ENCODE measurements around the gene SEMA4F. TPM values are rescaled to one million over a fixed set of nuclear protein-coding genes. Genes with fewer than 3 reads are reported as not detected.
A peak's percentile ranks its signal among the peaks of the same experiment; 100 is the strongest.

SEMA4F gene
- total RNA-seq, 4 donors from 2014 or later = 4.3 to 7.2 (median 6.1) TPM

DNA sequence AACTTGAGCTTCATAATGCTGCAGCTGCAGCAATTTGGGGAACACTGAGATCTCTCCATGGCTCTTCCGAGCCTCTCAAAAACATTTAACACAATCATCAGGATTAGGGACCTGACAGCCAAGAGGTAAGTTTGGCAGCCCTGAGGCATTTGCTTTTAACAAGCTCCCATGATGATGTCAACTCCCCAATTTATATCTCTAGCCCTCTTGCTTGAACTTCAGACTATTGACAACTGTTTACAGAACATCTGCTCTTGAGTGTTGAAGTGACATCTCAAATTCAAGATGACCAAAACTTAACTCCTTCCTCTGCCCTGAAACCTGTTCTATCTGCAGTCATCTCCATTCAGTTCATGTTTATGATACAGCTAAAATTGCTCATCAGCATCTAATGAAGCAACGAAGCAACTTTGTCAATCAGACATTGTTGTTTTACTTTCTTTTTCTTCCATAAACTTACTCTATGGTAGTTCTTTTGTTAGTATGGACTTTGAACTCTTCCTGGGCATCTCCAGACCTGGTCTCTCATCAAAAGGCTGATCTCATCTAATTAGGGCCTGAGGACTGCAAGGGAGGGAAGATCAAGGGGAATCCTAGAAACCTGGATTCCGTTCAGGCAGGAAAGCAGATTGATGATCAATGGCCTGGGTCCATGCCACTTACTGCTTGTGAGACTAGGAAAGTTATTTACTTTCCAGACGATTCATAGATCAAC, 48.1 kb downstream of the SEMA4F start:
- Histone ChIP-seq H3K36me3 (no peaks in the 10 kb centered on the region), H3K4me1 (no peaks in the 10 kb centered on the region), H3K4me3 (replicated peaks in 1 of 3) (no peak overlapping the region), H3K27me3 (no peaks in the 10 kb centered on the region), H3K27ac (no peak overlapping the region), H3K9me3 (no peaks in the 10 kb centered on the region)
- 68 to 82% methylated on average over 4 of the region's 4 CpGs for WGBS, 2 donors
- no peak for TF ChIP-seq POLR2A (IDR thresholded peaks at IDR 0.05)
- TF ChIP-seq, protein P1, sequence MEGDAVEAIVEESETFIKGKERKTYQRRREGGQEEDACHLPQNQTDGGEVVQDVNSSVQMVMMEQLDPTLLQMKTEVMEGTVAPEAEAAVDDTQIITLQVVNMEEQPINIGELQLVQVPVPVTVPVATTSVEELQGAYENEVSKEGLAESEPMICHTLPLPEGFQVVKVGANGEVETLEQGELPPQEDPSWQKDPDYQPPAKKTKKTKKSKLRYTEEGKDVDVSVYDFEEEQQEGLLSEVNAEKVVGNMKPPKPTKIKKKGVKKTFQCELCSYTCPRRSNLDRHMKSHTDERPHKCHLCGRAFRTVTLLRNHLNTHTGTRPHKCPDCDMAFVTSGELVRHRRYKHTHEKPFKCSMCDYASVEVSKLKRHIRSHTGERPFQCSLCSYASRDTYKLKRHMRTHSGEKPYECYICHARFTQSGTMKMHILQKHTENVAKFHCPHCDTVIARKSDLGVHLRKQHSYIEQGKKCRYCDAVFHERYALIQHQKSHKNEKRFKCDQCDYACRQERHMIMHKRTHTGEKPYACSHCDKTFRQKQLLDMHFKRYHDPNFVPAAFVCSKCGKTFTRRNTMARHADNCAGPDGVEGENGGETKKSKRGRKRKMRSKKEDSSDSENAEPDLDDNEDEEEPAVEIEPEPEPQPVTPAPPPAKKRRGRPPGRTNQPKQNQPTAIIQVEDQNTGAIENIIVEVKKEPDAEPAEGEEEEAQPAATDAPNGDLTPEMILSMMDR (IDR thresholded peaks at IDR 0.05) = no peak
- intact Hi-C loops (cut with DNase I) = no loop called here
- no peak for DNase-seq

DNA sequence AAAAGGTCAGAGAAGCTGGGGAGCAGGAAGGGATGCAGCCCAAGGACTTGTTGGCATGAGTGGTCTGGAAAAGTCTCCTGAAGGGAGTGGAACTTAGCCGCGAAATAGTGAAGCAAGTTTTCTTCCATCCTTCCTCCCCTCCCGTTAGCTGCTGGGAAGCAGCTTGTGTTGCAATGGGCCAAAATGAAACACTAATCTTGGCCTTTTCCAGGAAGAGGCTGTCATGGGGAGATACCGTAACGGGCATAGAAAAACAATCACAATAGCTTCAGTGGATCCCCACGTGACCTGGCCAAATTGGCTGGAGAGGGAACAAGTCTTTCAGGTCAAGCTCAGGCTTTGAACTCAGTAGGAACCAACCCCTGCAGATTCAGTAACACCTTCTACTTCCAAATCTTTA, 49.3 kb downstream of the SEMA4F start:
- DNase-seq = no peak
- no peaks in the 10 kb centered on the region for H3K36me3 ChIP-seq
- H3K27ac ChIP-seq = no peak overlapping the region
- intact Hi-C loops (cut with DNase I) = no loop called here
- H3K9me3 ChIP-seq = no peaks in the 10 kb centered on the region
- H3K27me3 ChIP-seq = no peaks in the 10 kb centered on the region
- TF ChIP-seq, protein P1 (IDR thresholded peaks at IDR 0.05) = no peak
- TF ChIP-seq POLR2A (IDR thresholded peaks at IDR 0.05) = no peak
- H3K4me1 ChIP-seq = no peaks in the 10 kb centered on the region
- no peak overlapping the region for H3K4me3 ChIP-seq (replicated peaks in 1 of 3)
- 57 to 68% methylated on average over 6 of the region's 6 CpGs for WGBS, 2 donors

DNA sequence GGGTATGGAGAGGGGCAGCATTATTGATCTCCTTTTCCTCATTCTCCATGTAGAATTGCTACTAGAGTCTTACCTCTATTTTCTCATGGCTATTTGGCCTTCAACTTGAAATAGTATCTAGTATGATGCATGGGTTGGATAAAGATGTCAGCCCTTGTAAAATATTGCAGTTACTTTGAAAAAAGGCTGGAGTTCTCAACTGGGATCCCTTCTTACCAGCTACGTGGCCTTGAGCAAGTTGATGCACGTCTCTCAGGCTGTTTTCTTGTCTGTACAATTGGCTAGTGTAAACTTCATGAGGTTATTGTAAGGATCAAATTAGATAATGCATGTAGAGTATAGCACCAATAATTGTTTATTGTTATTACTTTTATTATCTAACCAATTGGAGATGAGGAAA, 50.2 kb downstream of the SEMA4F start:
- H3K4me3 ChIP-seq (replicated peaks in 1 of 3) = no peak overlapping the region
- TF ChIP-seq, protein P1 (IDR thresholded peaks at IDR 0.05) = no peak
- no peak for TF ChIP-seq POLR2A (IDR thresholded peaks at IDR 0.05)
- no peaks in the 10 kb centered on the region for H3K36me3 ChIP-seq
- no peaks in the 10 kb centered on the region for H3K9me3 ChIP-seq
- intact Hi-C loops (cut with DNase I) = no loop called here
- no peaks in the 10 kb centered on the region for H3K27me3 ChIP-seq
- no peaks in the 10 kb centered on the region for H3K4me1 ChIP-seq
- no peak overlapping the region for H3K27ac ChIP-seq
- no peak for DNase-seq
- 94 to 99% methylated on average over 2 of the region's 2 CpGs for WGBS, 2 donors

DNA sequence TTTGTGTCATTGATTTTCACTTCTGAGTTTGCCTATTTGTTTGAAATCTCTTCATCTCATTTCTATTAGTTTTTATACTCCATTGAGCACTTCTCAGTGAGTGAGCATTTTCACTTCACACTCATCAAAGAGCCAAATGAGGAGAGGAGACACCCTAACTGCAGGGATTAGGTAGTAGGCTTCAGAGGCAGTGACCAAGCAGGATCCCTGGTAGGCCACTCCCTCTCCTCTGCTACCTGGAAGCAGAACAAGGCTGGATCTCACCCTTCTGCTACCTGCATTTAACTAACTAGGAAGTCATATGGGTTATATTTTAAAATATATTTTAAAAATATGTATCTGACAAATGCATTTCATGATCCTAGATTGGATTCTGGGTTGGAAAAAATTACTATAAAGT, 52.7 kb downstream of the SEMA4F start:
- H3K4me1 ChIP-seq = no peaks in the 10 kb centered on the region
- no peak for DNase-seq
- no peak overlapping the region for H3K4me3 ChIP-seq (replicated peaks in 1 of 3)
- no peaks in the 10 kb centered on the region for H3K9me3 ChIP-seq
- no peaks in the 10 kb centered on the region for H3K27me3 ChIP-seq
- H3K36me3 ChIP-seq = no peaks in the 10 kb centered on the region
- TF ChIP-seq POLR2A (IDR thresholded peaks at IDR 0.05) = no peak
- TF ChIP-seq, protein P1 (IDR thresholded peaks at IDR 0.05) = no peak
- intact Hi-C loops (cut with DNase I) = no loop called here
- H3K27ac ChIP-seq = no peak overlapping the region

DNA sequence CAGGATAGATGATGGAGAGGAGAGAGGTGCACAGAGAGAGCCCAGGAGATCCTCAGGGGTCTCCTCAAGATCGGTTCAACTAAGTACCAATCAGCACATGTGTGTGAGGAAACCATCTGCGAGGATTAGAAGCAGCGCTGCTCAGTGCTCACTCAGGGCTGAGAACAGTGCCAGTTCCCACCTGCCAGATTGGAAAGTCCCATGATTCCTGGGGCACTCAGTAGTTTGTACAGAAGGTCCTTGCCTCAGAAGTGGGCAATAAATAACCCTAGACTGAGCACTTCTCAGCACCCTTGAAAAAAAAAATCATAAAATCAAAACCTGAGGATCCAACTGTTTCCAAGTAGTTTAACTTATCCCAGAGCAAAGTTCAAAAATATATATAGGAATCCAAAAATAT, 53.8 kb downstream of the SEMA4F start:
- intact Hi-C loops (cut with DNase I) = no loop called here
- 65 to 75% methylated on average over 3 of the region's 3 CpGs for WGBS, 2 donors
- TF ChIP-seq POLR2A (IDR thresholded peaks at IDR 0.05) = no peak
- TF ChIP-seq, protein P1 (IDR thresholded peaks at IDR 0.05) = no peak
- DNase-seq = peak; percentile 16 to 31
- Histone ChIP-seq H3K27ac (no peak overlapping the region), H3K36me3 (no peaks in the 10 kb centered on the region), H3K27me3 (no peaks in the 10 kb centered on the region), H3K4me1 (no peaks in the 10 kb centered on the region), H3K4me3 (replicated peaks in 1 of 3) (no peak overlapping the region), H3K9me3 (no peaks in the 10 kb centered on the region)
